Keratinocyte (primary cell): ENCODE results near the gene NRG3. TPM values are rescaled to one million over a fixed set of nuclear protein-coding genes. Genes with fewer than 3 reads are reported as not detected.

Experiments used
- DNase-seq: peaks from one replicate; pipeline ENCODE4 v3.0.0-alpha.2; 2011; ENCODE audit warnings: low read depth, missing footprints, low spot score
- FAIRE-seq: peaks from 2 replicates; lab custom pipeline; 2011; peaks lifted over from hg19 to GRCh38; lab: Jason Lieb, UNC
- H2AFZ ChIP-seq: 2 replicates; pipeline ENCODE4 v1.6.0; 2012; ENCODE audit warnings: low read length, control low read depth, inconsistent platforms; ENCODE audit not compliant: control insufficient read depth
- H3K27ac ChIP-seq: 2 replicates; pipeline ENCODE4 v1.5.1; 2011; ENCODE audit warnings: low read length; ENCODE audit not compliant: control insufficient read depth, insufficient read depth
- H3K27me3 ChIP-seq: 3 replicates; pipeline ENCODE4 v1.6.0; 2011; ENCODE audit warnings: low read length; ENCODE audit not compliant: control insufficient read depth, insufficient read depth; ENCODE audit errors: extremely low read depth
- H3K36me3 ChIP-seq, 2 experiments: 2 replicates in 1 of 2; 3 replicates in 1 of 2; pipeline ENCODE4 v1.5.1; 2011; ENCODE audit warnings: low read length in 2 of 2, mild to moderate bottlenecking in 1 of 2; ENCODE audit not compliant: control insufficient read depth in 2 of 2, insufficient read depth in 2 of 2; ENCODE audit errors: extremely low read depth in 1 of 2
- H3K4me1 ChIP-seq: 3 replicates; pipeline ENCODE4 v1.5.1; 2011; ENCODE audit warnings: low read length; ENCODE audit not compliant: control insufficient read depth, insufficient read depth; ENCODE audit errors: extremely low read depth
- H3K4me2 ChIP-seq: 3 replicates; pipeline ENCODE4 v1.6.0; 2011; ENCODE audit warnings: low read depth, low read length; ENCODE audit not compliant: control insufficient read depth, insufficient read depth; ENCODE audit errors: extremely low read depth
- H3K4me3 ChIP-seq, 3 experiments: fragments of 200-600 bp in 1 of 3; sonication (generic) in 1 of 3; 2 replicates in 2 of 3; 3 replicates in 1 of 3; pipeline ENCODE4 v1.5.1; 2011 to 2016; ENCODE audit warnings: low read length in 3 of 3, mild to moderate bottlenecking in 3 of 3, control low read depth in 2 of 3, inconsistent platforms in 1 of 3, low read depth in 1 of 3, mixed read lengths in 1 of 3, mixed run types in 1 of 3, moderate library complexity in 1 of 3; ENCODE audit not compliant: control insufficient read depth in 2 of 3, insufficient read depth in 2 of 3; ENCODE audit errors: extremely low read depth in 1 of 3
- H3K79me2 ChIP-seq: 2 replicates; pipeline ENCODE4 v1.6.0; 2012; ENCODE audit warnings: low read length; ENCODE audit not compliant: control insufficient read depth, insufficient read depth
- H3K9ac ChIP-seq: 3 replicates; pipeline ENCODE4 v1.6.0; 2011; ENCODE audit warnings: low read length; ENCODE audit not compliant: control insufficient read depth, insufficient read depth; ENCODE audit errors: extremely low read depth
- H3K9me1 ChIP-seq: 3 replicates; pipeline ENCODE4 v1.6.0; 2011; ENCODE audit warnings: low read length; ENCODE audit not compliant: control insufficient read depth, insufficient read depth; ENCODE audit errors: extremely low read depth
- H3K9me3 ChIP-seq: 2 replicates; pipeline ENCODE4 v1.5.1; 2012; ENCODE audit warnings: low read depth, low read length; ENCODE audit not compliant: control insufficient read depth
- H4K20me1 ChIP-seq: 3 replicates; pipeline ENCODE4 v1.6.0; 2011; ENCODE audit warnings: low read length; ENCODE audit not compliant: control insufficient read depth, insufficient read depth; ENCODE audit errors: extremely low read depth
- CTCF ChIP-seq, 3 experiments: IDR thresholded peaks in 1 of 3; conservative IDR thresholded peaks in 1 of 3; optimal IDR thresholded peaks in 1 of 3; 2 replicates in 2 of 3; 3 replicates in 1 of 3; pipeline versions ENCODE3 to v1.5.1; 2011; ENCODE audit warnings: low read length in 3 of 3, mild to moderate bottlenecking in 3 of 3, moderate library complexity in 2 of 3, control low read depth in 1 of 3, inconsistent platforms in 1 of 3; ENCODE audit not compliant: insufficient read depth in 2 of 3; ENCODE audit errors: extremely low read depth in 1 of 3
- EZH2 ChIP-seq: IDR thresholded peaks from one replicate; pipeline ENCODE4 v1.6.1; 2012; ENCODE audit warnings: inconsistent platforms, mild to moderate bottlenecking, low read length, moderate library complexity
- dilution Hi-C: fragments of 300-500 bp; cut with MboI; formaldehyde crosslinking; loops from one replicate; pipeline ENCODE4 v1.7.0; 2020; ENCODE audit warnings: low sequenced_read_pairs; ENCODE audit not compliant: extremely low pct_ligation_motif_present
- polyA plus RNA-seq, 5 experiments: library from polyadenylated mRNA; depleted of rRNA in 3 of 5; stranded (reverse) in 3 of 5; stranded (forward) in 1 of 5; unstranded in 1 of 5; fragments of >200 nt; gene quantifications; 1 replicate in 1 of 5; 2 replicates in 3 of 5; 3 replicates in 1 of 5; pipeline versions ENCODE4 v1.2.1 to v1.2.3, GENCODE V29; 2011 to 2012; ENCODE audit warnings: missing spikeins in 2 of 5, low read depth in 1 of 5, low replicate concordance in 1 of 5

The NRG3 gene
- polyA plus RNA-seq, 1 donor (not counting 4 experiments of a cell fraction or from before 2014, with no cell fraction given): not detected

GRCh38 chr10:82194419-82194818 is 319.4 kb downstream of the NRG3 start:
- H3K4me1 ChIP-seq: no peaks in the 10 kb centered on the region
- no peaks in the 10 kb centered on the region for H3K79me2 ChIP-seq
- H2AFZ ChIP-seq: no peak overlapping the region
- H3K9me1 ChIP-seq: no peaks in the 10 kb centered on the region
- H3K4me3 ChIP-seq: no peak overlapping the region
- H3K27ac ChIP-seq: no peak overlapping the region
- H3K9ac ChIP-seq: no peak overlapping the region
- FAIRE-seq: no peak
- no peaks in the 10 kb centered on the region for H3K9me3 ChIP-seq
- H4K20me1 ChIP-seq: no peaks in the 10 kb centered on the region
- no peak for DNase-seq
- H3K4me2 ChIP-seq: no peak overlapping the region
- H3K27me3 ChIP-seq: no peaks in the 10 kb centered on the region
- dilution Hi-C loops: no loop called here
- no peak for TF ChIP-seq CTCF (optimal IDR thresholded peaks at IDR 0.05 in 1 of 3, IDR thresholded peaks at IDR 0.05 in 1 of 3, conservative IDR thresholded peaks at IDR 0.05 in 1 of 3; ENCODE audit: extremely low read depth in 1 of 3, insufficient read depth in 2 of 3, low read length in 3 of 3)
- no peak for TF ChIP-seq EZH2
- H3K36me3 ChIP-seq: no peaks in the 10 kb centered on the region

DNA sequence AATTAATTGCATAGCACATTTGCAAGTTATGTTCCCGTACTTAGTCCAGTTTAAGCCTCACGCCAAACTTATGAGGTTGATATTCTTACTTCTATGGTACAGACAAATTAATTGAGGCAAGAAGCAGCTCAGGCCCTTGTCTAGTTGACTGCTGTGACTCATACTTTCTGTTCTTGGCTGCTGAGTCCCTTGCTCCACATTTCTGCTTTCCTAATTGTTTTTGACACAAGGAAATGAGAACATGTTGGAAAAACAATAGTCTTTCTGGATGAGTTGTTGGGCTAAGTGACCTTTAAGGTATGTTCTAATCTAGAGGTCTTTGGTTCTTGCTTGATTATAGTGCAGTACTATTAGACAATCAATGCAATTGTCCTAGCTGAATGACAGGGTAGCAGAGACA is 331.8 kb downstream of the NRG3 start:
- Histone ChIP-seq H3K4me1 (no peaks in the 10 kb centered on the region), H3K9ac (no peak overlapping the region), H3K27ac (no peak overlapping the region), H3K79me2 (no peaks in the 10 kb centered on the region), H4K20me1 (no peaks in the 10 kb centered on the region), H3K36me3 (no peaks in the 10 kb centered on the region), H3K4me2 (no peak overlapping the region), H3K9me3 (no peaks in the 10 kb centered on the region), H3K4me3 (no peak overlapping the region), H2AFZ (no peak overlapping the region), H3K27me3 (no peaks in the 10 kb centered on the region), H3K9me1 (no peaks in the 10 kb centered on the region)
- dilution Hi-C loops: no loop called here
- TF ChIP-seq CTCF (optimal IDR thresholded peaks at IDR 0.05 in 1 of 3, IDR thresholded peaks at IDR 0.05 in 1 of 3, conservative IDR thresholded peaks at IDR 0.05 in 1 of 3; ENCODE audit: extremely low read depth in 1 of 3, insufficient read depth in 2 of 3, low read length in 3 of 3) (no peak), EZH2 (no peak)
- FAIRE-seq (no peak), DNase-seq (no peak)
